Spinal cord (tissue), 10 donors: ENCODE results near the gene BLTP3B. TPM values are rescaled to one million over a fixed set of nuclear protein-coding genes. Genes with fewer than 3 reads are reported as not detected.
A peak's percentile ranks its signal among the peaks of the same experiment; 100 is the strongest.

Source experiments
- DNase-seq, 6 donors: peaks; one replicate each; pipeline versions ENCODE4 v3.0.0 to v3.0.0-alpha.2; 2013 to 2015; ENCODE audit warnings: low spot score in 6 of 6, low read depth in 4 of 6
- H3K27ac ChIP-seq: one replicate; pipeline ENCODE4 v1.5.1; 2013; ENCODE audit warnings: low read depth, low read length, control low read depth
- H3K27me3 ChIP-seq: one replicate; pipeline ENCODE4 v1.6.1; 2013; ENCODE audit warnings: low read length; ENCODE audit not compliant: control insufficient read depth, insufficient read depth
- H3K36me3 ChIP-seq: one replicate; pipeline ENCODE4 v1.6.1; 2013; ENCODE audit warnings: low read length; ENCODE audit not compliant: control insufficient read depth, insufficient read depth
- H3K4me1 ChIP-seq: one replicate; pipeline ENCODE4 v1.6.1; 2013; ENCODE audit warnings: low read length; ENCODE audit not compliant: control insufficient read depth, insufficient read depth
- H3K4me3 ChIP-seq: one replicate; pipeline ENCODE4 v1.5.1; 2013; ENCODE audit warnings: low read depth, low read length, control low read depth
- H3K9me3 ChIP-seq: one replicate; pipeline ENCODE4 v1.6.1; 2013; ENCODE audit warnings: low read length; ENCODE audit not compliant: control insufficient read depth, insufficient read depth
- WGBS: methylation state at CpG from one replicate; pipeline ENCODE4 v1.1.5; 2013; ENCODE audit warnings: missing lambda C conversion rate; ENCODE audit not compliant: insufficient coverage; 5-methylcytosine and 5-hydroxymethylcytosine counted together
- polyA plus RNA-seq, 2 donors: library from polyadenylated mRNA; unstranded; fragments of 120-200 nt; gene quantifications; one replicate each; pipeline ENCODE4 v1.2.1, GENCODE V29; 2013; ENCODE audit not compliant: insufficient read length in 2 of 2
- total RNA-seq, 2 donors: library from RNA; depleted of rRNA in 1 of 2; stranded (reverse); fragments of 120-200 nt in 1 of 2; fragments of >200 nt in 1 of 2; gene quantifications; one replicate each; pipeline versions ENCODE4 v1.2.3 to v1.2.4, GENCODE V29; 2013 to 2014
- donor health status: healthy.

Gene BLTP3B
- total and polyA plus RNA-seq, 4 donors, result 36.2 to 134 (median 45.1) TPM

DNA sequence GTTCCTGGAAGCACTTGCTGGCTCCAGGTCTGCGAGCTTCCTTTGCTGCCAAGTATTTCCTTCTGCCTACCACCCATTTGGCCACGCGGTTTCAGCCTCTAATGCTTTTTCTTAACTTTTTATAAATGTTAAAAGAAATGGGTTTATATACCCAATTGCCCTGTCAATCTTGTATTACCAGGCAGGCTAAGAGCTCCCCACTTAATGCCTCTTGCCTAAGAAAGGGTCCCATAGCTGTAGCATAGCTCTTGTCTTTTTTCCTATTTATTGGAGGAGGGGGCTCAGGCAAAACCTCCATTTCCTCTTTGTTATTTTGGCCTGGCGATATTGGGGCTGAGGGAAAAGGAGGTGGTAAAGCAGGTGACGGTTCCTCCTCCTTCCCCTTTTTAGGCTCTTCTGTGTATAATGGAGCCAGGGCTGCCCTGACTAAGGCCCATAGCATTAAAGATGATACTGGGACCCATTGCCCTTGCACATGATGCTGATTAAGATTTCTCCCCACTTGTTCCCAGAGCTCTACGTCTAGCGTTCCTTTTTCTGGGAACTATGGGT lies 21.6 kb upstream of the BLTP3B start:
- Histone ChIP-seq H3K27ac (no peak overlapping the region), H3K36me3 (no peaks in the 10 kb centered on the region)

DNA sequence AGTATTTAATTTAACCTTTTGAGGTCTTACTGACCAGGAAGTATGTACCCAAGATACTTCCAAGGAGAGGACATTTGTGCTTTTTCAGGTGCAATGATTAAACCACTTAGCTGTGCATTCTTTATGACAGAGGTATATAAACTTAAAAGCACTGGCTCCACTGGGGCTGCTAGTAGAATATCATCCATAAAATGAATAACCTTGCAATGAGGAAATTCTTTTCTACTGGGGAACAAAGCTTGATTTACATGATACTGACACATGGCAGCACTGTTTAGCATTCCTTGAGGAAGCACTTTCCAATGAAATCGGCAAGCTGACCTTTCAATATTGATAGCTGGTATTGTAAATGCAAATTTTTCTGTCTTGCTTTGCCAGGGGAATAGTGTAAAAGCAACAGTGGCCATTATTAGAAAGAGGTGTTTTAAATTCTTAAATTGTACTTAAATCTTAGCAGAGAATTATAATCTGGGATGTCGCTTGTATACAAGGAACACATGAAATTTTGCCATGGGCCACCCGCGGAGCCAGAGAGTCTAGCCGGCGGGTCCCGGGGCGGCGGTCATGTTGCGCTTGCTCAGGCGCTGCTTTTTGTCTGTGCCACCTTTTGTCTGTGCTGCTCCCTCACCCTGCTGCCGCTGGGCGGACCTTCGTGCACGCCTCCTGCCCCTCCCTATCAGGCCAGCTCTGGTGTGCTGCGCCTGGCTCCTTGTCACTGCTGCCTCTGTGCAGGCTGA lies 20.9 kb upstream of the BLTP3B start:
- Histone ChIP-seq H3K9me3 (no peaks in the 10 kb centered on the region), H3K36me3 (no peaks in the 10 kb centered on the region), H3K27me3 (no peaks in the 10 kb centered on the region), H3K27ac (no peak overlapping the region), H3K4me1 (peaks cover 8% of the 10 kb centered on the region), H3K4me3 (peak overlapping the region; percentile 36)
- DNase-seq, result peak in 4 of 6 donors; percentile 43 to 95 (median 74)
- WGBS, result under 1% methylated on average over 16 of the region's 16 CpGs

More for the DNA sequence above, 21.6 kb upstream of the BLTP3B start:
- WGBS, result 70% methylated on average over 2 of the region's 7 CpGs
- Histone ChIP-seq H3K4me1 (peaks cover 8% of the 10 kb centered on the region), H3K27me3 (no peaks in the 10 kb centered on the region), H3K4me3 (peak overlapping the region; percentile 36), H3K9me3 (no peaks in the 10 kb centered on the region)
- DNase-seq, result no peak

- peaks cover 8% of the 10 kb centered on the region for H3K4me1 ChIP-seq
- DNase-seq, result no peak
- WGBS, result 100% methylated on average over 4 of the region's 9 CpGs
- H3K27me3 ChIP-seq, result no peaks in the 10 kb centered on the region
- no peak overlapping the region for H3K27ac ChIP-seq
- H3K9me3 ChIP-seq, result no peaks in the 10 kb centered on the region
- H3K36me3 ChIP-seq, result no peaks in the 10 kb centered on the region
- no peak overlapping the region for H3K4me3 ChIP-seq
These were observed 16.9 kb upstream of the BLTP3B start for GRCh38 chr12:100159391-100160104.

DNA sequence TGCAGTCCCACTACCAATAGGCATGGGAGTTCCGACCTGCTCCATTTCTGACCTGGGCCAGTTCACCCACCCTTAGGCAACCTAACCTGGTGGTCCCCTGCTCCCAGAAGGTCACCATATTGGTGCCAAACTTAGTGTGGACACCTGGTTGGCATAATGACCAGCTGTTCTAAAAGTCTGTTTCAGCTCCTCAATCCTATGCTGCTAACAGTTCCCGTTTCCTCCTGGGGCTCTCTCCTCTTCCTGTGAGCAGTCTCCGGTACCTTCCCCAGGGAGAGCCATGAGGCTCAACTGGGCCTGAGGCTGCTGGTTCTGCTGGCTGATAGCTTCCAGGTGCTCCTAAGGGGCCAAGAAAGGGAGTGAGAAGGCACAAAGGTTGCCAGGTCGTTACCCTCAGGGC lies 15.9 kb upstream of the BLTP3B start:
- Histone ChIP-seq H3K4me1 (no peaks in the 10 kb centered on the region), H3K36me3 (no peaks in the 10 kb centered on the region), H3K9me3 (no peaks in the 10 kb centered on the region), H3K27me3 (no peaks in the 10 kb centered on the region), H3K27ac (no peak overlapping the region), H3K4me3 (no peak overlapping the region)
- DNase-seq, result no peak
- WGBS, result 94% methylated on average over 4 of the region's 4 CpGs

GRCh38 chr12:100157427-100157821 lies 14.8 kb upstream of the BLTP3B start:
- WGBS, result 86% methylated on average over 8 of the region's 8 CpGs
- Histone ChIP-seq H3K27ac (no peak overlapping the region), H3K9me3 (no peaks in the 10 kb centered on the region), H3K4me3 (no peak overlapping the region), H3K27me3 (no peaks in the 10 kb centered on the region), H3K36me3 (no peaks in the 10 kb centered on the region), H3K4me1 (no peaks in the 10 kb centered on the region)
- DNase-seq, result no peak

DNA sequence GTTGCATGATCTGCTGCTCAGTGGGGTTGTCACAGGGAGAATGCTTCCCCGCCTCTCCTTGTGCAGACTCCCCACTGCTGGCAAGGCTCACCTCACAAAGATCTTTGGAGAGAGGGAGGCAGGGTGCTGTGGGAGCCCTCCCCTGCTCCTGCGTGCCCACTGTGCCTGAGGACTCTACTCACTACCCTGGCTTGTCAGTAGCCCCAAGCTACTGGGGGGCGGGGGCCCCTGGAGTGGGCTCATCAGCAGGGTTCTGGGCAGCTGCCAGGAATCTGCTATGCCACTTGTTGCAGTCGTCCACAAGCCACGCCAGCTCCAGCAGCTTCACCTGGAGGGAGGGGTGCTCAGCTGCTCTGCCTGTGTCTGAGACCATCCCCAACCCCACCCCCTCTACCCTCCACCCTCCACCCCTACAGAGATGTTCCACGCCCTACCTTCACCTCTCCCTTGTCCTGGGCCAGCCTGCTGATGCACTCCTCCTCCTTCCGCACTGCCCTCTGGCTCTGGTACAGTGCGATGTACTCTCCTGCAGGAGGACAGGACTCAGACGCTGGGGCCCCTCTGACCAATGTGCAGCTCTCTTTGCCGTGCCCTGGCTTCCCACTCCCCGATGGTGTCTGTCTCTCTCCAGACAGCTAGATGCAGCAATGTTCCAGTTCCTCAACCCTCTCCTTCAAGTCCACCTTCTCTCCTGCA lies 14.2 kb upstream of the BLTP3B start:
- 70% methylated on average over 8 of the region's 11 CpGs for WGBS
- Histone ChIP-seq H3K9me3 (no peaks in the 10 kb centered on the region), H3K27me3 (no peaks in the 10 kb centered on the region), H3K27ac (no peak overlapping the region), H3K4me3 (no peak overlapping the region), H3K4me1 (no peaks in the 10 kb centered on the region), H3K36me3 (no peaks in the 10 kb centered on the region)
- DNase-seq, result no peak

- Histone ChIP-seq H3K36me3 (no peaks in the 10 kb centered on the region), H3K4me1 (no peaks in the 10 kb centered on the region), H3K9me3 (no peaks in the 10 kb centered on the region), H3K4me3 (no peak overlapping the region), H3K27ac (no peak overlapping the region), H3K27me3 (no peaks in the 10 kb centered on the region)
- WGBS, result 74% methylated on average over 15 of the region's 15 CpGs
- DNase-seq, result peak in 2 of 6 donors; percentile 20 to 41
These were observed 12.0 kb upstream of the BLTP3B start for GRCh38 chr12:100154474-100155247.

DNA sequence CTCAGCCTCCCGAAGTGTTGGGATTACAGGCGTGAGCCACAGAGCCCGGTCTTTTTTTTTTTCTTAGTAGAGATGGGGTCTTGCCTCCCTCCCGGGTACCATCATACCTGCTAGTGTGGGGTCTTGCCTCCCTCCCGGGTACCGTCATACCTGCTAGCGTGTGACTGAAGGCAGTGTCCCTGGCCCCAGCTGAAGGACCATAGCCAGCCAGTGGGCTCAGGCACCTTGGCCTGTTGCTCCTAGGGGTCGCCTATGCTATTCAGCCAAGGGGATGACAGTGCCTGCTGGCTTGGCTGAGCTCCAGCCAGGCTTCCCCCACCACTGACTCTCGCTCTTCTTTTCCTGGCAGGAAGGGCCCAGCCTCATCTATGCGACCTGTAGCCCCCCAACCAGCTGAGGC lies 10.5 kb upstream of the BLTP3B start:
- no peaks in the 10 kb centered on the region for H3K9me3 ChIP-seq
- no peak overlapping the region for H3K27ac ChIP-seq
- 86% methylated on average over 7 of the region's 10 CpGs for WGBS
- no peak for DNase-seq
- H3K36me3 ChIP-seq, result no peaks in the 10 kb centered on the region
- H3K4me3 ChIP-seq, result no peak overlapping the region
- H3K27me3 ChIP-seq, result no peaks in the 10 kb centered on the region
- no peaks in the 10 kb centered on the region for H3K4me1 ChIP-seq

GRCh38 chr12:100151769-100152168 lies 9.1 kb upstream of the BLTP3B start:
- DNase-seq, result no peak
- Histone ChIP-seq H3K27me3 (no peaks in the 10 kb centered on the region), H3K4me1 (no peaks in the 10 kb centered on the region), H3K4me3 (no peak overlapping the region), H3K9me3 (no peaks in the 10 kb centered on the region), H3K36me3 (no peaks in the 10 kb centered on the region), H3K27ac (no peak overlapping the region)
- no CpG with 5 or more reads among the region's 2 CpGs for WGBS
